BJ (cell line): ENCODE measurements around the gene ACSM2B. TPM values are rescaled to one million over a fixed set of nuclear protein-coding genes. Genes with fewer than 3 reads are reported as not detected.
"Not testable (repeated sequence)": the region's sequence is repeated elsewhere in the genome, so short reads cannot be mapped to it uniquely, and the experiment has no call there.

Experiments used
- CTCF ChIA-PET: fragments of 350-600 bp; formaldehyde crosslinking; extraction: SDS; loops from one replicate; lab custom pipeline; 2021; ENCODE audit warnings: antibody characterized with exemption, inconsistent platforms; lab: Yijun Ruan, JAX
- POLR2A ChIA-PET: fragments of 300-600 bp; sonication (Branson Sonifier 250); formaldehyde crosslinking; extraction: SDS; loops from one replicate; lab custom pipeline; 2021; ENCODE audit warnings: antibody characterized with exemption; lab: Charles Lee
- DNase-seq: peaks from one replicate; pipeline ENCODE4 v3.0.0-alpha.2; 2011; ENCODE audit warnings: low read depth
- H3K27me3 ChIP-seq: 2 replicates; pipeline ENCODE4 v1.6.0; 2011; ENCODE audit warnings: low read length; ENCODE audit not compliant: control insufficient read depth, insufficient read depth
- H3K36me3 ChIP-seq: 2 replicates; pipeline ENCODE4 v1.5.1; 2011; ENCODE audit warnings: low read length; ENCODE audit not compliant: control insufficient read depth, insufficient read depth
- H3K4me3 ChIP-seq: 2 replicates; pipeline ENCODE4 v1.5.1; 2011; ENCODE audit warnings: low read depth, mild to moderate bottlenecking, control low read depth, low read length
- polyA plus RNA-seq: library from polyadenylated mRNA; depleted of rRNA; stranded (reverse); fragments of >200 nt; gene quantifications from 2 replicates; pipeline ENCODE4 v1.2.3, GENCODE V29; 2011
- TF ChIP-seq, protein P1 (sequence below): IDR thresholded peaks from 2 replicates; pipeline ENCODE4 v1.5.1; 2011; ENCODE audit warnings: low read depth, mild to moderate bottlenecking, control low read depth, inconsistent platforms, low read length, moderate library complexity; ENCODE audit not compliant: insufficient read depth

Gene ACSM2B
- polyA plus RNA-seq, 1 experiment = not detected

- TF ChIP-seq, protein P1, sequence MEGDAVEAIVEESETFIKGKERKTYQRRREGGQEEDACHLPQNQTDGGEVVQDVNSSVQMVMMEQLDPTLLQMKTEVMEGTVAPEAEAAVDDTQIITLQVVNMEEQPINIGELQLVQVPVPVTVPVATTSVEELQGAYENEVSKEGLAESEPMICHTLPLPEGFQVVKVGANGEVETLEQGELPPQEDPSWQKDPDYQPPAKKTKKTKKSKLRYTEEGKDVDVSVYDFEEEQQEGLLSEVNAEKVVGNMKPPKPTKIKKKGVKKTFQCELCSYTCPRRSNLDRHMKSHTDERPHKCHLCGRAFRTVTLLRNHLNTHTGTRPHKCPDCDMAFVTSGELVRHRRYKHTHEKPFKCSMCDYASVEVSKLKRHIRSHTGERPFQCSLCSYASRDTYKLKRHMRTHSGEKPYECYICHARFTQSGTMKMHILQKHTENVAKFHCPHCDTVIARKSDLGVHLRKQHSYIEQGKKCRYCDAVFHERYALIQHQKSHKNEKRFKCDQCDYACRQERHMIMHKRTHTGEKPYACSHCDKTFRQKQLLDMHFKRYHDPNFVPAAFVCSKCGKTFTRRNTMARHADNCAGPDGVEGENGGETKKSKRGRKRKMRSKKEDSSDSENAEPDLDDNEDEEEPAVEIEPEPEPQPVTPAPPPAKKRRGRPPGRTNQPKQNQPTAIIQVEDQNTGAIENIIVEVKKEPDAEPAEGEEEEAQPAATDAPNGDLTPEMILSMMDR = no peak
- POLR2A ChIA-PET = no interaction called here
- DNase-seq = no peak
- H3K27me3 ChIP-seq = no peaks in the 10 kb centered on the region
- CTCF ChIA-PET = no interaction called here
- no peak overlapping the region for H3K4me3 ChIP-seq
- H3K36me3 ChIP-seq = no peaks in the 10 kb centered on the region
Observed at GRCh38 chr16:20538687-20539086, 37.5 kb downstream of the ACSM2B start.

GRCh38 chr16:20538181-20538580, 38.0 kb downstream of the ACSM2B start:
- Histone ChIP-seq H3K36me3 (no peaks in the 10 kb centered on the region), H3K4me3 (no peak overlapping the region), H3K27me3 (no peaks in the 10 kb centered on the region)
- ChIA-PET POLR2A (no interaction called here), CTCF (no interaction called here)
- no peak for DNase-seq
- TF ChIP-seq, protein P1 = no peak

- DNase-seq, H3K36me3 ChIP-seq, CTCF ChIA-PET, POLR2A ChIA-PET, H3K4me3 ChIP-seq, H3K27me3 ChIP-seq: not testable (repeated sequence)
Observed at GRCh38 chr16:20536669-20537068, 39.5 kb downstream of the ACSM2B start.

DNA sequence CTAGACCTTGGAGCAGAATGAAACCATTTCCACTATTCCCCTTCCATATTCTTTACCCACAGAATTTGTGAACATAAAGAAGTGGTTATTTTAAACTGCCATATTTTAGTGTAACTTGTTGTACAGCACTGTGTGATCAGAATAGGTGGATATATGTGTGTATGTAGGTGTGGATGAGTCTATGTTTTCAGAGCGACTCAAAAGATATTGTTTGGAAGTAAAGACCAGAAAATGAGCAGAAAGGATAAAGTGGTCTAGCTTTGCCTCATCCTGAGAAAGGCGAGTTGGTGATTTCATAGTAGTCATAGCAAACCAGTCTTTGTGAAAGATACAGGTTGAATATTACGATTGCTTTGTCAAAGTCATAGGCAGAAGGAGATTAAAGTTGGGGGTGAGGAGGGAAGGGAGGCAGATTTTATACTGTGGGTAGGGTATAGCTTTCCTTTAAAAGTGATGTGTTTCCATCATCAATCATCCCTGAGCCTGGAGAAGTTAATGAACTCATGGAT, 43.8 kb downstream of the ACSM2B start:
- H3K4me3 ChIP-seq, CTCF ChIA-PET, DNase-seq, H3K36me3 ChIP-seq, POLR2A ChIA-PET, H3K27me3 ChIP-seq: not testable (repeated sequence)

GRCh38 chr16:20531795-20532194, 44.4 kb downstream of the ACSM2B start:
- CTCF ChIA-PET, H3K36me3 ChIP-seq, DNase-seq, H3K27me3 ChIP-seq, POLR2A ChIA-PET, H3K4me3 ChIP-seq: not testable (repeated sequence)

DNA sequence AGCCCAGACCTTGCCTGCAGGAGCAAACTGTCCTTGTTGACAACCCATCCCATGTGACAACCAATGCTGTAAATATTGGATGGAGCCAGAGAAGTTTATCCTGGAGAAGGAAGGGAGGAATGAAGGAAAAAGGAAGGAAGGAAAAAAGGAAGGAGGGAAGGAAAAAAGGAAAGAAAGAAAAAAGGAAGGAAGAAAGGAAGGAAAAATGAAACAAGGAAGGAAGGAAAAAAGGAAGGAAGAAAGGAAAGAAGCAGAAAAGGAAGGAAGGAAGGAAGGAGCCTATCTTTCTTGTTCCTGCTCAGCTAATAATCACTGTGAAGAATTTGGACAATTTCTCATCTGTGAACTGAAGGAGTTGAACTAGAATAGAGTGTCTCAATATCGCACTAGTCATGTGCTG, 56.1 kb downstream of the ACSM2B start:
- DNase-seq = no peak
- Histone ChIP-seq H3K4me3 (no peak overlapping the region), H3K27me3 (no peaks in the 10 kb centered on the region), H3K36me3 (no peaks in the 10 kb centered on the region)
- TF ChIP-seq, protein P1 = no peak
- POLR2A ChIA-PET = no interaction called here
- CTCF ChIA-PET = no interaction called here

DNA sequence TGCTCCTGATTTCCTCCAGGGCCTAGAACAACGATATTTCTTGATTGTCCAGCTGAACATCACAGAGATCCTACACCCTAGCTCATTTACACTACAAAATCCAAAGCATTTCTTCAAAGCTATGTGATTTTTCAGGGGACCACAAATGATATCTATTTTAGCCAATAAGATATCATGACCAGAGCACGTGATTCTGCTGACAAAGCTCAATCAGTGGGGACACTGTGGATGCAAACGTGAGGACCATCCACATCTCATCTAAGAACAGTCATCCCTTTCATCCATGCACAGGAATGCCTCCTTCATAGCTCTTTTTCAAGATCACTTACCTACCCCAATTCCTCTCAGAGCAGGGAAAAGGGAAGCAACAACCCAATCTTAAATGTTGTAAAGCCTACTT, 56.9 kb downstream of the ACSM2B start:
- TF ChIP-seq, protein P1 = no peak
- ChIA-PET CTCF (no interaction called here), POLR2A (no interaction called here)
- Histone ChIP-seq H3K36me3 (no peaks in the 10 kb centered on the region), H3K4me3 (no peak overlapping the region), H3K27me3 (no peaks in the 10 kb centered on the region)
- DNase-seq = no peak
